ENCODE data around the gene PTPRT.
"Not testable (repeated sequence)": the region's sequence is repeated elsewhere in the genome, so short reads cannot be mapped to it uniquely, and the experiment has no call there.

The PTPRT gene

GRCh38 chr20:42963796-42964195 is 225.9 kb downstream of the PTPRT start:
- DNase-seq = no peak

- DNase-seq = no peak
These were observed 227.9 kb downstream of the PTPRT start for GRCh38 chr20:42961771-42962170.

GRCh38 chr20:42959996-42960395 is 229.7 kb downstream of the PTPRT start:
- no peak for DNase-seq

- no peak for DNase-seq
These were observed 231.2 kb downstream of the PTPRT start for GRCh38 chr20:42958367-42959069.

- DNase-seq = no peak
These were observed 232.0 kb downstream of the PTPRT start for GRCh38 chr20:42957704-42958095.

- no peak for DNase-seq
These were observed 232.5 kb downstream of the PTPRT start for GRCh38 chr20:42957018-42957703.

GRCh38 chr20:42955713-42956112 is 234.0 kb downstream of the PTPRT start:
- DNase-seq = no peak

GRCh38 chr20:42954951-42955350 is 234.8 kb downstream of the PTPRT start:
- no peak for DNase-seq

GRCh38 chr20:42949950-42950349 is 239.8 kb downstream of the PTPRT start:
- DNase-seq = no peak

GRCh38 chr20:42945234-42945994 is 244.3 kb downstream of the PTPRT start:
- DNase-seq = no peak

- no peak for DNase-seq
These were observed 248.1 kb downstream of the PTPRT start for GRCh38 chr20:42941629-42942028.

- DNase-seq = no peak
These were observed 251.1 kb downstream of the PTPRT start for GRCh38 chr20:42938441-42939205.

GRCh38 chr20:42936482-42936881 is 253.2 kb downstream of the PTPRT start:
- no peak for DNase-seq

GRCh38 chr20:42924215-42924614 is 265.5 kb downstream of the PTPRT start:
- no peak for DNase-seq

- DNase-seq = no peak
These were observed 266.3 kb downstream of the PTPRT start for GRCh38 chr20:42923348-42923918.

GRCh38 chr20:42920776-42921175 is 268.9 kb downstream of the PTPRT start:
- no peak for DNase-seq

GRCh38 chr20:42919316-42919715 is 270.4 kb downstream of the PTPRT start:
- DNase-seq = no peak

- DNase-seq = no peak
These were observed 274.6 kb downstream of the PTPRT start for GRCh38 chr20:42915081-42915480.

- DNase-seq = no peak
These were observed 275.4 kb downstream of the PTPRT start for GRCh38 chr20:42914302-42914701.

- DNase-seq = not testable (repeated sequence)
These were observed 278.9 kb downstream of the PTPRT start for GRCh38 chr20:42910808-42911207.

- no peak for DNase-seq
These were observed 282.0 kb downstream of the PTPRT start for GRCh38 chr20:42907730-42908129.

- DNase-seq = no peak
These were observed 283.6 kb downstream of the PTPRT start for GRCh38 chr20:42906120-42906519.

GRCh38 chr20:42902509-42902908 is 287.2 kb downstream of the PTPRT start:
- no peak for DNase-seq
